Stimulated activated CD4-positive, alpha-beta T cell treated with anti-CD3 and anti-CD28 coated beads, TNF-alpha, amount 100 ng/mL, for 1 hour (primary cell): Measurements from ENCODE around the gene ZBTB40.

Experiments used
- DNase-seq, 3 donors: peaks; one replicate each; pipeline ENCODE4 v3.0.0-alpha.2; 2020; ENCODE audit warnings: low read depth in 3 of 3, low spot score in 1 of 3

The ZBTB40 gene

DNA sequence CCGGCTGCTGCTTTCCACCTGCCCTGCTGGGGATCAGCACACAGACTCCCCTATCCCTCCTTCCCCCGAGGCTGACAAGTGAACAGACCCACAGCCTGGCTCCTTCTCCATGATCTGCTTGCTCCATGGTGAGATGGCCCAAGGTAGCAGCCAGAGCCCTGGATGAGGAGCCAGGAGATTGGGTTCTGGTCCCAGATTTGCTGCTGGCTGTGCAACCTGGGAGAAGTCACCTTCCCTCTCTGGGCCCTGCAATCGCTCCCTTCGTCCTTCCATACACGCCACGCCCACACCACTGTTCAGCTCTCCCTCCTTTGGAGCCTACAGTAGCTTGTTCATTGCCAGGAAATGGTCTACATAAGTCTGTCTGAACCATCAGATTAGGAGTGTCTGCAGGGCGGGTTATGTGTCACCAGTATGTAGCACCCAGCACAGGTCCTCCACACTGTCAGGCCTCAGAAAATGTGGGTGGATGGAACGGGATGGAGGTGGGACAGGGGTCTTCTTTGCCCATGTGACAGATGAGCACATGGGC lies 102.4 kb downstream of the ZBTB40 start:
- no peak for DNase-seq

DNA sequence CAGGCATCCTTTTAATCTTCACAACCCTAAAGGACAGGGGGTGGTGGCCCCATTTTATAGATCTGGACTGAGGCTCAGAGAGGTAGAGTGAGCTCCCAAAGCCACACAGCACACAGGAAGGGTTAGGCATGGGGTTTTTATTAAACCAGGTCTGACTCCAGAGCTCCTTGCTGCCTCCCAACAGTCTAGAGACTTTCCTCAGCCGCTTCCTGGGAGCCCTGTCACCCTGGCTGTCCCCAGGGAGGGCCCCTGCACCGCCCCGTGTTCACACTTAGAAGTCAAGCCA lies 103.7 kb downstream of the ZBTB40 start:
- no peak for DNase-seq

DNA sequence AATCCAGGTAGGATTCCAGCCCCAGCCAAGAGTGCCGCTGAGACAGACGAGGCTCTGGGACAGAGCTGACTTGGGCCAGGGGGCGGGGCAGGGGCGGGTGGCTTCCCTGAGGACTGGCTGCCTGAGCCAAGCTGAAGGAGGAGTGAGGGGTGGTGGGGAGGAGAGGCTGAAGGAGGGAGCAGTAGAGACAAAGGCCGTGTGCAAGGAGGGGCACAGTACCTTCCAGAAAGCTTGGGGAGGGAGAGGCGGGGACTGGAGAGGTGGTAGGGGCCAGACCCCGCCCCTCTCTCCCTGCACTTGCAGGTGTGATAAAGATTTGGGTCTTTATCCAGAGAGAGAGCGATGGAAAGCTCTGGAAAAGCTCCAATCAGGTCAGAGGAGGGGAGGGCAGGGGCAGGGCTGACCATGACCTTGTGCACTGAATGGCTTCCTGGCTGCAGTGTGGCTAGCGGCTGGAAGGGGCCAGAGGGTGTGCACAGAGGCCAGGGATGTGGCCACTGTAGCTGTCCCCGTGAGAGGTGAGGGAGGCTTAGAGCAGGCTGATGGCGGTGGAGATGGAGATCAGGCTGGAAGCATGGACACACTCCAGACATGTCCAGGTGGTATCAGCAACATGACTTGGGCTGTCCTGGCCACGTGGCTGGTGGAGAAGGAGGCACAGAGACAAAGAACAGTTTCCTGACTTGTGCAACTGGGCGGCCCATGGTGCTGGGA lies 104.9 kb downstream of the ZBTB40 start:
- DNase-seq = no peak

DNA sequence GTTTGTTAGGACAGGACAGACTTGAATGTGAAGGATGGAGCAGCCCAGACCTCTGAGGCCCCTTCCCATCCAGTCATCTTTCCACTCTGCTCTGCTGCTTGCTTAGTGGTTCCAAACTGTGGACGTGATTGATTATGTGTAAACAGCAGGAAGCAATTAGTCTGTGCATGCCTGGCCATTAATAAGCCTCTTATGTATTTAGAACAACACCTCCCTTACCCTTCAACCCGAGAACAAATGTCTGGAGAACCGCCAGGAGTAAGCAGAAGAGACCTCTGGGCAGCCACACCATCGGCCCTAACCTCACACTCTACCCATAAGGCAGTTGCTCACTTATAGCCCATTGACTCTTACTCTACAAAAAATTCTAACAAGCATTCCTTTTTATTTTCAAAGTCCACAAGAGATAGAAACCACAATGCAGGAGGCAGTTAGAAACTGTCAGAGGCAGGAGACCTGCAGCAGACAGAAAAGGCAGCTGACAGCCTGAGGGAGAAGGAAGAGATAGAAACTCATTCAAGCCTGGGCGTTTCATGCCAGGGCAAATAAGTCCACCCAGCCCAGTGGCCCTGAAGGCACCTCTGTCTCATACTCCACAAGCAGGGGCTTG lies 105.8 kb downstream of the ZBTB40 start:
- no peak for DNase-seq

DNA sequence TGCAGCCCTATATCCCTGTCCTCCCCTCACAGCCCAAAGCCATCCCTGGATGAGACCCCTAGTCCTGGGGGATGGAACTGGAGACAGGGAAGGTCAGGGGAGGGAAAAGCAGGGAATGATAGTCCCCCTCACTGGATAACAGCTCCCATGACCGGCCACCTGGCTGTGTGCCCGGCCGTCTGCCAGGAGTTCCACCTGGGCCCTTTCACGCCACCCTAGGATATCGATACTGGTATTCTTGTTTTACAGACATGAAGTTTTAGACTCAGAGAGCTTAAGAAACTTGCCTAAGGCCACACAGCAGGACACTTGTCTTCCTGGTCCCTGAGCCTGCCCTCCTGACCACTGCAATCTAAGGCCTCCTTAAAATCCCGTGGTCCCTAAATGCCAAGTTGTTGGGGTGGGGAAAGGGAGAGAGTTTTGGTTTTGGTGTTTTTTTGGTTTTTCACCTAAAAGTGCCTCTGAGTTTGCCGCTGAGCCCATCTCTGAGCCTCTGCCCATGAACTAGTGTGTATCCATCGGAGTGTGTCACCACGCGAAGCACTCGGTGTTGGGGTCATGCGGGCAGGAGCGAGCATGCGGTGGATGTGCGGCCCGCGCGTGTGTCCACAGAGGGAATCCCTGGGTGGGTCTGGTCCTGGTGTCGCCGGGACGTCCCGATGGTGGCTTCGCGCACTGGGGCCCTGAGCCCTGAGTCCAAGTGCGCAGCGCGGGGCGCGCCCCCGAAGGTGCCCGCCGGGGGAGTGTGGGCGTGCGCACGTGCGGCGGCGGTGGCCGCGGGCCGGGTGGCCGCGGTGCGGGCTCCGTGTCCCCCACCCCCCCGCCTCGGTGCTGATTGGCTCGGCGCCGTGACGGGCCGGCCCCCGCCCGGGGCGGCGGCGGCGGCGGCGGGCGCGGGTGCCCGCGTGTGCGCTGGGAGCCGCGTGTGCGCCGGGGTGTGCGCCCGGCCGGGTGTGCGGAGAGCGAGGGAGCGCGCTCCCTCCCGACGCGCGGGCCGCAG lies 111.2 kb downstream of the ZBTB40 start, which contains the start of gene EPHA8:
Gene EPHA8 (plus strand): TSS at position 906 of the 1,000 bp plus-strand sequence. CDS start 147 bp downstream, outside the sequence.
- DNase-seq = no peak

DNA sequence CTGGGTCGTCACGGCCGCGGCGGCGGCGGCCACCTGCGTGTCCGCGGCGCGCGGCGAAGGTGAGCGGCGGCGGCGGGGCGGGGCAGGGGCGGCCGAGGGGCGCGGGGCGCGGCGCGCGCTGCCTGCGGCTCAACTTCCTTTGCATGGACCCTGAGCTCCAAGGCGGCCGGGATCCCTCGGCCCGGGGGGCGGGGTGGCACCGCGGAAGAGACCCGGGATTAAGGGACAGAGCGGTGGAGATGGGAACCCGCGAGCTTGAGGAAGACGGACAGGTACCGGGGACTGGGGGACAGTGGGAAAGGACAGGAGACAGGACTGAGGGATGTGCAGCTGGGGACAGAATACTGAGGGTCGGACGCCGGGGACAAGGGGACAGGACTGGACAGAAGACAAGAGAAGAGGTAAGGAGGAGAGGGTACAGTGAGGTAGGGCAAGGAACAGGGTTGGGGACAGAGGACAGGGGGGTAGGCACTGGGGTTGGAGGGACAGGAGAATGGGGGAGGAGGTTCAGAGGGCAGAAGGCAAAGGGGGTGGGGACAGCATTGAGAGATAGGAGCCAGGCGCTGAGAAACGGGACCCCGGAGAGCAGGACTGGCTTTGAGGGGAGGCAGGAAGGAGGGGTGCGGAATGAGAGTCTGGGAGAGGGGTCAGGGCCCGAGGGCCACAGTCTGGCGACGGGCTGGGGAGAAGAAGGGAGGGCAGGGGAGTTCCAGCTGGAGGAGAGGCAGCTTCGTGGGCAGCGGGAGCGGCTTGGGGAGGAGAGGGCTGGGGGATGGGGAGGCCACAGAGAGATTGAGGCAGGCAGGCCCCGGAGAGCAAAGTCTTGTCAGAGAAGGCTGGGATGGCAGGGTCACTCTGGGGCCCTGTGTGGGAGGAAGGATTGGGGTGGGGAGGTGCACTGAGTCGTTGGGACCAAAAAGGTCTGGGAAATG lies 112.3 kb downstream of the ZBTB40 start:
- no peak for DNase-seq

DNA sequence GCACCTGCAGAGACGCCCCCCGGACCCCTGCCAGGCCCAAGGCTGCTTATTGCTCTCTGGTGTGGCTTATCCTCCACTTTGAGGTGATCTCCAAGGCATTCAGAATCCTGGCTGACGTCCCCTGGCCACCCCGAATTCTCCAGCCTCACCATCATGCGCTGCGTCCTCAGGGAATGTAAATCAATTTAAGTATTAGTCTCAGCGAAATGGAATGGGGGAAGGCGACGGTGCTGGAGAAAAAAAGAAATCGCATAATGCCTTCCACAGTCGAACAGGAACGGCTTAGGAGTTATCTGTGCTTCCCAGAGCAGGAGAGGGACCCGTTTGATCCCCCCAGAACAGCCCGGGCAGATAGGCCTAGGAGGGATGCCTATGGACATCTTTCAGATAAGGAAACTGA lies 114.5 kb downstream of the ZBTB40 start:
- no peak for DNase-seq

DNA sequence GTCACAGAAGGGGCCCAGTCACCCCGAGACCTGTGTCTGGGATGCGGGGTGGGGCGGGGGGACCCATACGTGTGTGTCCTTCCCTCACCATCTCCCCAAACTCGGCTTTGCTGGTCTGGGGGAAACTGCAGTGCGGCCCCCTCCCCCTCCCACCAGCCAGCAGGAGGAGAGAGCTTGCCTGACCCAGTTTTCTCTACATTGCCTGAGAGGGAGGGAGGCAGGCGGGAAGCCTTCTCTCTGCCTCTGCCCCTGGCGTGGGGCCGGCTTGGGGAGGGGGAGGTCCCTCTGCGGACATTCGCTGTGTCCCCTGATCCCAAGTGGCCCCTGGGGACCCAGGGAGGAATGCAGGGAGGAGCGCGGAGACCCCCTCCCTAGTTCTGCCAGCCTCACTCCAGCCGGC lies 115.5 kb downstream of the ZBTB40 start:
- no peak for DNase-seq

DNA sequence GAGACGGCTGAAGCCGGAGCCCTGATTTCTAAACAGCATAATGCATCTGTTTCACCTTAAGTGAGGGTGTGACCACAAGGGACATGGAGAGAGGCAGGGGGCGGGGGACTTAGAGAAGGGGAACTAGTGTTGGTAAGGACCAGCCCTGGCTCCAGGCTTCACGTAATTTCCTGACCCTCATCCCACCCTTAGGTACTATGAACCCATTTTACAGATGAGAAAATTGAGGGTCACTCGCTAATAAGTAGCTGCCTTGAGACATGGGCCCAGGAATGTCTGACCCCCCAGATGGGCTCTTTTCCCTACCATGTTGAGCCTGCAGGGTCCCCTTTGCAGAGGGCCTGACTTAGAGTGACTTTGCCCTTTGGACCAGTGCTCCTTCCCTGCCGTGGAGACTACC lies 116.3 kb downstream of the ZBTB40 start:
- no peak for DNase-seq

DNA sequence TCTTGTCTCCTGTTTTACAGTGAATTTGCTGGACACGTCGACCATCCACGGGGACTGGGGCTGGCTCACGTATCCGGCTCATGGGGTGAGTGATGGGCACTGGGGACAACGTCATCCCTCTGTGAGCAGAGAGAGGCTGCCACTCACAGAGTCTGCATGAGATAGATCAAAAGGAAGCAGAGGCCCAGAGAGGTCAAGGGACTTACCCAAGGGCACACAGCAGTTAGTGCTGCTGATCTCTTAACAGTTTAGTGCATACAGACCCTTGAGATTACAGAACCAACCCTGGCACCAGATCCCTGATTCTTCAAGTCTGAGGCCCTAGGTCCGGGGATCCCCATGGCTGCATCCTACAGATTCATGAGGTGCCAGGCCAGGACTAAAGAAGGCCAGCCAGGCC lies 117.6 kb downstream of the ZBTB40 start:
- DNase-seq = no peak

DNA sequence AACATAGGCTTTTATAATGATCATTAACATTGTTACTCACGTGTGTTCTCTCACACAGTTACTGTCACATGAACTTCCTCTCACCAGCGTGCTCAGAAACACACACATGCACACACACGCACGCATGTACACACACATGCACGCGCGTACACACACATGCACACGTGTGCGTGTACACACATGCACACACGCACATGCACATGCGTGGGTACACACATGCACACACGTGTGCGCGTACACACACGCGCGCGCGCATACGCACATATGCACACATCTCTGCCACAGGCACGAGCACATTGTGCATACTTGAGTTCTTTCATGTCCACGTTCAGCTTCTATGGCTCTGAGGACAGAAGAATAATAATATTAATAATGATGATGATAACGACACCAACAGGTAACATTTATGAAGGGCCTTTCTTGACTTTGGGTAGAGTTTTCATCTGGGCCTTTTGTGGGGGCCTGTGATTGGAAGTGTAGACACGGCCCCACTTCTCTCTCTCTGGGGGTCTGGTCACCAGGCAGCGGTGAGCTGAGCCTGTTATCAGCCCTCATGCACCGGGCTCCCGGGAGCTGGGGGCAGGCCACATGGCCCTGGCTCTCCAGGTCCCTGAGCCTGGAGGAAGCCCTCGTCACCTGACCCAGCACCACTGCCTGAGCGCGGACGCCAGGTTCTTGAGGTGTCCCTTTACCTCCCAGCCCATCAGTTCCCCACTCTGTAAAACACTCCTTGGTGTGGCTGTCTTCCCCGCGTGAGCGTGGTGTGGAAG lies 118.7 kb downstream of the ZBTB40 start:
- DNase-seq = no peak

DNA sequence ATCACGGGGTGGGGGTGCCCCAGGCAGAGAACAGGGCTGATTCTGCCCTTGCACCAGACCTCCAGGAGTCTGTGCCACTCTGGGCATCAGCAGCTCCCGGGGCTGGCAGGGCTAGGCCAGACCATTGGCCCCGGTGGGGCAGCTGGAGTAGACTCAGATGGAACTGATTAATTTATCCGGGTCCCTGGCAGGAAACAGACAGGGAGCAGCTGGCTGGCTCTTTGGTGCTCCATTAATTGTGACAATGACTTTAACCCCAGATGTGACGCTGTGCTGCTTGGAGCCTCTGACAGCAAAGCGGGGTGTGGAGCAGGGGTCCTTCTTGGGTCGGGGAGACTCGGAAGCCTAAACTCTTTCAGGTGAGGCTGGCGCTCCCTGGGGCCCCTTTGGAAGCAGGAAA lies 121.2 kb downstream of the ZBTB40 start:
- DNase-seq = no peak

DNA sequence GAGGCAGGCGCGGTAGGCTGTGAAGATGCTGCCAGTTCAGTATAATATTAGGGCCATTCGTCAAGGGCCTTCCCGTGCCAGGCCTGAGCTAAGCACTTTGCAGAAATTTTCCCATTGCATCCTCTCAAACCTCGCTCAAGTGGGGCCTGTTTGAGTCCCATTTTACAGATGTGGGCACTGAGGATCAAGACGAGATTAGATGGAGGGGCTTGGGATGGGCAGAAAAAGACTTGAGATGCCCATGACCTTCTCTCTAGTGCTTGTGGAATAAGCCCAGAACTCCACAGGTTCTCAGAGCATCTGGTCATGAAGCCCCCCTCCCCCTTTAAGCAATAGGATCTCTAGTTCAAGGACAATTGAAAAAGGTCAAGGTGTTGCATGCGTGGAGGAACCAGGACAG lies 121.6 kb downstream of the ZBTB40 start:
- no peak for DNase-seq

DNA sequence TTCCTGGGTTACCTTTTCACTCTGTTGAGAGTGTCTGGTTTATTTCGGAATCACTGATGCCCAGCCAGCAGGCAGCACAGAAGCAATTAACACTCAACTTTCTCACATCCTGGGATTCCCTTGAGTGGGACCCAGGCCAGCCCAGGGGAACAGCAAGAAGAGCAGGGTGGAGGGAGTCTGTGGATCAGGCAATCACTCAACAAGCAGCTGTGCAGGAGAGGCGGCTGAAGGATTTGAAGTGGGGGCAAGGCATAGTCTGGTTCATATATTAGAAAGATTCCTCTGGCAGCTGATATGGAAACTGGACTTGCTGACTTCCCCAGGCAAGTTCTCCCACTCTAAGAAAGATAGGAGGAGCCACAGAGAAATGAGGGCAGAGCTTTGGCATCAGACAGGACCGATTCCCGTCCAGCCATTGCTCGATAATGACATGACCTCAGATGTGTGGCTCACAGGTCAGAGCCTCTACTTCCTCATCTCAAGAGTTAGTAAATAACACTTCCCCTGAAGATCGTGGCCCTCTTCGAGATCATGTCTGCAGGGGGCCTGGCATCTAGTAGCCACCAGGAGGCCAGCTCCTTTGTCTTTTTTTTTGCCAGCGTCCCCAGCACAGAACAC lies 124.0 kb downstream of the ZBTB40 start:
- no peak for DNase-seq

DNA sequence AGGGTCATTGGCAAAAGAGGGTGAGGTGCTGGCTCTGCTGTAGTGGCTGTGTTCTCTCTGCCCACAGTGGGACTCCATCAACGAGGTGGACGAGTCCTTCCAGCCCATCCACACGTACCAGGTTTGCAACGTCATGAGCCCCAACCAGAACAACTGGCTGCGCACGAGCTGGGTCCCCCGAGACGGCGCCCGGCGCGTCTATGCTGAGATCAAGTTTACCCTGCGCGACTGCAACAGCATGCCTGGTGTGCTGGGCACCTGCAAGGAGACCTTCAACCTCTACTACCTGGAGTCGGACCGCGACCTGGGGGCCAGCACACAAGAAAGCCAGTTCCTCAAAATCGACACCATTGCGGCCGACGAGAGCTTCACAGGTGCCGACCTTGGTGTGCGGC lies 124.5 kb downstream of the ZBTB40 start:
- DNase-seq = no peak

DNA sequence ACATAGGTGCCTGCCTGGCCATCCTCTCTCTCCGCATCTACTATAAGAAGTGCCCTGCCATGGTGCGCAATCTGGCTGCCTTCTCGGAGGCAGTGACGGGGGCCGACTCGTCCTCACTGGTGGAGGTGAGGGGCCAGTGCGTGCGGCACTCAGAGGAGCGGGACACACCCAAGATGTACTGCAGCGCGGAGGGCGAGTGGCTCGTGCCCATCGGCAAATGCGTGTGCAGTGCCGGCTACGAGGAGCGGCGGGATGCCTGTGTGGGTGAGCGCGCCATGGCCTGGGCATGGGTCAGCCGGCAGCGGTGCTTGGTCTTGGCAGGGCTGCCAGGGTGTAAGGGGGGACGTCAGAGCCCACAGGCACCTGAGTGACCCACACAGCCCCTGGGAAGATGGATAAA lies 125.0 kb downstream of the ZBTB40 start:
- no peak for DNase-seq

DNA sequence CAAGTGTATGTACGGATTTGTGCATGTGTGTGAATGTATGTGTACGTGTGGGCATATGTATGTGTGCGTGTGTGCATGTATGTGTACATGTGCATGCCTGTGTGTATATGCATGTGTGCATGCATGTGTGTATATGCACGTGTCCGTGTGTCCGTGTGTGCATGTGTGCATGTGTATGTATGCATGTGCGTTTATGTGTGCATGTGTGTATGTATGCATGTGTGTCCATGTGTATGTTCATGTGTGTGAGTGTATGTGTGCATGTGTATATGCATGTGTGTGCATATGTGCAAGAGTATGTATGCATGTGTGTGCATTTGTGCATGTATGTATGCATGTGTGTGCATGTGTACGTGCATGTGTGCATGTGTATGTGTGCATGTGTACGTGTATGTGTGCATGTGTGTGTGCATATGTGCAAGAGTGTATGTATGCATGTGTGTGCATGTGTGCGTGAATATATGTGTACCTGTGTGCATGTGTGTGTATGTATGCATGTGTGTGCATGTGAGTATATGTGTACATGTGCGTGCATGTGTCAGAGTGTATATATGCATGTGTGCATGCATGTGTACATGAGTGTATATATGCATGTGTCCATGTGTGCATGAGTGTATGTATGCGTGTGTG lies 127.2 kb downstream of the ZBTB40 start:
- DNase-seq = no peak

DNA sequence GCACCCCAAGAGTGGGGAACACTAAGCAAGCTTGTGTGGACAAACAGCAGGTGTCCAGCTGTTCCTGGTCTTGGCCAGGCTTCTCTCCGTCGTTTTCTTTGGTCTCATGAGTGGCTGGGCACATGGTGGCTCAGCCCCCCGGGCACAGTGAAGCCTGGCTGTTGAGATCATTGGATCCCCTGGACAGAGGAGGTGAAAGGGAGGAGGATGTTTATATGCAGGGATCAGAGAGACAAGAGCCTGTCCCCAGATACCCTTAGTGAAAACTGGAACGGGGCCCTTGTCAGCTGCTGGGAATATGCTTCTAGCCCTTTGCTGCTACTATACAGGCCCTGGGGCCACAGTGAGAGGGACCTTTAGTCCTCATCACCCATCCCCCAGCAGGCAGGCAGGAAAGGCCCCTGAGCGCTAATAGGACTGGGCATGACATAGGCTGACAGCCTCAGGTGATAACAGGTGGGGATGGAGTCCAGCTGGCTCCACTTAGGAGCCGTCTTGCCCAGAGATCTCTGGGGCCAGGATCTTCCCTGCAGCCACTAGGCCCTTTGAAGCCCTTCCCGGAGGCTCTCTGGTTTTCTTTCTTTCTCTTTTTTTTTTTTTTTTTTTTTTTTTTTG lies 128.0 kb downstream of the ZBTB40 start:
- DNase-seq = no peak
